Epithelial cell of proximal tubule (primary cell): ENCODE measurements around the gene SPATA19. TPM values are rescaled to one million over a fixed set of nuclear protein-coding genes. Genes with fewer than 3 reads are reported as not detected.

Source experiments
- DNase-seq: peaks from one replicate; pipeline ENCODE4 v3.0.0-alpha.2; 2011; ENCODE audit warnings: low read depth
- H3K4me3 ChIP-seq: 2 replicates; pipeline ENCODE4 v1.5.1; 2011; ENCODE audit warnings: low read depth, mild to moderate bottlenecking, low read length
- CTCF ChIP-seq: conservative IDR thresholded peaks from 2 replicates; pipeline ENCODE4 v1.5.1; 2012; ENCODE audit warnings: low read depth, mild to moderate bottlenecking, low read length
- total RNA-seq: library from RNA; depleted of rRNA; stranded (reverse); fragments of >200 nt; gene quantifications from 2 replicates; pipeline ENCODE4 v1.2.3, GENCODE V29; 2015

SPATA19 gene
- total RNA-seq, 1 donor from 2014 or later = not detected

DNA sequence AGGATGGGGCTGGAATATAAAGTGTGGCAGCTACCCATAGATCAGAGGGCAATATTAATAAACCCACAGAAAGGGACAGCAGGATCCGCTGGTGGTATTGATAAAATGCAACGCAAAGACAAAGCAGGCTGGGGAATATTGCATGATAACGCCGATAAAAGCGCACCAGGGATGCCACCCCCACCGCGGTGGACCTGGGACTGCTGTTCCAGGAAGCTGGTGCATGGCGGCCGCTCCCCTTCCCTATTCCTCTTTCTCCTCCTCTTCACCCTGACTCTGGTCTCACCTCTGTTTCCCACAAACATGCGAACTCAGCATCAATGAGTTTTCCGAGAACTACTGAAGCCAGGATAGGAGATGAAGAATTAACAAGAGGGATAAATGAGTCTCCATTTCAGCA, 20.2 kb downstream of the SPATA19 start:
- DNase-seq = no peak
- no peak for TF ChIP-seq CTCF

DNA sequence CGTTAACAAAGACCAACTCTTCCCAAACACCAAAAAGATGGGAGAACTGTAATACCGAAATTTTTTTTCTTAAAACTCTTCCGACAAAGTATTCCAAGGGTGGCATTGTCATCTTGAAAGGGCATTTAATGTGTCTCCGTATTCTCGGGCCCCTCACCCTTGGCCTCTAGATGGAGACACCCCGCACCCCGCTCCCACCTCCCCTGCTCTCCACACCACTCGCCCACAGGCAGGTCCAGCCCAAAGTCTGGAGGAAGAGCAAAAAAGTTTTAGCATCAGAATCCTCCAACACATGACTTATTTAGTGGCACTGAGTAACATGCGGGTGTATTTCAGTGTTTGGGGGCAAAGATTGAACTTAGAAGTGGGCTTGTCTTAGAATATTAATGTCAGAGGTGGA, 20.7 kb downstream of the SPATA19 start:
- DNase-seq = no peak
- H3K4me3 ChIP-seq = no peak overlapping the region
- TF ChIP-seq CTCF = no peak

More for the DNA sequence above, 20.2 kb downstream of the SPATA19 start:
- H3K4me3 ChIP-seq = no peak overlapping the region

DNA sequence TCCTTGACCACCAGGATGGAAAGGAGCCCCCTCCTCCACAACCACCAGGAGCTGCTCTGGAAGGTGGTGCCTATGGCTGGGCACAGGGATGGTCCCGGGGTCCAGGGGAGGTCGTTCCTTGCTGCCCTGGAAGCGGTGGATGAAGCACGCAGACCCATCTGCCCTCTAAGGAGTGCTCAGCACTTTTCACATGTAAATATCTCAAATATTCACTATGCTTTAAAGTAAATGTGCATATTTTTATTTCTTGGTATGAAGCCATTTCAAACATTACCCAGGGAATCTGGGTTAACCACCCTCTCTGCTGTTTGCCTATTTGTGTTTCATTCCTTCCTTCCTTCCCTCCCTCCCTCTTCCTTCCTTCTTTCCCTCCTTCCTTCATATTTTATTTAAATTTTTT, 21.7 kb downstream of the SPATA19 start:
- TF ChIP-seq CTCF = no peak
- DNase-seq = no peak
- H3K4me3 ChIP-seq = no peak overlapping the region

GRCh38 chr11:133823211-133823610, 22.1 kb downstream of the SPATA19 start:
- DNase-seq = no peak
- TF ChIP-seq CTCF = no peak
- H3K4me3 ChIP-seq = no peak overlapping the region

GRCh38 chr11:133821776-133822175, 23.5 kb downstream of the SPATA19 start:
- TF ChIP-seq CTCF = peak; percentile 33
- no peak for DNase-seq
- no peak overlapping the region for H3K4me3 ChIP-seq

GRCh38 chr11:133819746-133820315, 25.5 kb downstream of the SPATA19 start:
- no peak for DNase-seq
- TF ChIP-seq CTCF = no peak
- no peak overlapping the region for H3K4me3 ChIP-seq

DNA sequence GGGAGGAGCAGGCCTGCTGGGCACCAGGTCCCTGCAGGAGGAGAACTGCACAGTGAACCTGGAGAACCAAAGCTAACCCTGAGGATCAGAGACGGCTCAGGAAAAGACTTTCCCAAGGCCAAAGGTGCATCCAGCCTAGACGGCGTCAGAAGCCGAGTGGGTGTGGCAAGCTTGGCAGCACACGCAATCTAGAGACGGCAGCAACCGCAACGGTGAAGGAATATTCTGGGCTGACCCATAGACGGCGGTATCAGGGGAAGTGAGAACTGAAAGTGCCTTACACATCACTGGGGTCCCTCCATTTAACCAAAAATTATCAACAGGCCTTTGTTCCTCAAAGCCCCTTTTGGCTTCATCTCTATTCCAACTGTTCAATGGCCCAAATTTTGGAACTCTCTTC, 26.2 kb downstream of the SPATA19 start:
- no peak for DNase-seq
- no peak for TF ChIP-seq CTCF
- no peak overlapping the region for H3K4me3 ChIP-seq
